ENCODE results near the gene CRACDL.

DNA sequence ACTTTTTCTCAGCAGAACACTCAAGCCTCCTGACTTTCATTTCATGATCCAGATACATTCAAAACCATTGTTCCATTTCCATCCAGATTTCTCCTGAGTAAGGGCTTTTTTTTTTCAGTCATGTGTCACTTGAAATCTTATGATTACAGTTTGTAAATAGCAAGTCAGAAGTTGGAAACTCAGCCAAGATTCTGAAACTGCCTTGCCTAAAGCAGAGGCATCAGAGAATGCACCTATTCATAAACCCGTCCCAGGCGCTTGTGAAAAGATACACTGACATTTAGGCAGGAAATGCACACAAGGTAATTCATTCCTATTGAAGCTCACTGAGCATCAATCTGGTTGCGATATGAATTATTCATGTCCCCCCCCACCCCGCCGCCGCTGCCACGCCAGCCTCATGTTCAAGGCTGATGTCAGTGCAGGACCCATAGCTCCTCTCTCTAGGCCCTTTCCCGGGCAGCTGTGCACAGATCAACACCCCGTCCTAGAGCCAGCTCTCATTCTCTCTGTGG lies 174.7 kb downstream of the CRACDL start:
- TF ChIP-seq SUZ12 (IDR thresholded peaks at IDR 0.05) = no peak
- no peak for TF ChIP-seq SP1 (IDR thresholded peaks at IDR 0.05)
- TF ChIP-seq FOXK2 (IDR thresholded peaks at IDR 0.05) = no peak

Measured in HEK293T (cell line).